Endothelial cell of umbilical vein (primary cell): ENCODE measurements around the gene KCNJ5. TPM values are rescaled to one million over a fixed set of nuclear protein-coding genes. Genes with fewer than 3 reads are reported as not detected.
A peak's percentile ranks its signal among the peaks of the same experiment; 100 is the strongest.

Experiments used
- BruUV-seq: library from RNA; stranded (reverse); fragments of 400-500 nt; replicated peaks from 2 replicates; lab custom pipeline; 2021; lab: Mats Ljungman, UMichigan
- CTCF ChIA-PET: fragments of 300-600, 350-600 bp; sonication (Branson Sonifier 250); formaldehyde crosslinking; loops from one replicate; lab custom pipeline; 2021; ENCODE audit warnings: antibody characterized with exemption, inconsistent platforms; lab: Charles Lee
- POLR2A ChIA-PET: fragments of 300-600, 350-600 bp; sonication (Branson Sonifier 250); formaldehyde crosslinking; loops from one replicate; lab custom pipeline; 2021; ENCODE audit warnings: antibody characterized with exemption, inconsistent platforms; lab: Charles Lee
- DNase-seq: peaks from one replicate; pipeline ENCODE4 v3.0.0-alpha.2; 2011; ENCODE audit warnings: low read depth, low spot score
- FAIRE-seq: peaks from 2 replicates; lab custom pipeline; 2011; peaks lifted over from hg19 to GRCh38; lab: Jason Lieb, UNC
- H2AFZ ChIP-seq: 2 replicates; pipeline ENCODE4 v1.6.0; 2012; ENCODE audit warnings: low read depth, low read length, control low read depth, inconsistent platforms
- H3K27ac ChIP-seq: 2 replicates; pipeline ENCODE4 v1.5.1; 2011; ENCODE audit warnings: low read depth, mild to moderate bottlenecking, control low read depth, low read length, moderate library complexity; ENCODE audit not compliant: insufficient read depth
- H3K27me3 ChIP-seq, 2 experiments: 2 replicates each; pipeline versions ENCODE4 v1.6.0 to v1.6.1; 2011; ENCODE audit warnings: low read length in 2 of 2, mixed read lengths in 1 of 2; ENCODE audit not compliant: control insufficient read depth in 2 of 2, insufficient read depth in 2 of 2
- H3K36me3 ChIP-seq, 2 experiments: 2 replicates in 1 of 2; 3 replicates in 1 of 2; pipeline ENCODE4 v1.5.1; 2011; ENCODE audit warnings: low read length in 2 of 2, mild to moderate bottlenecking in 1 of 2, moderate library complexity in 1 of 2; ENCODE audit not compliant: control insufficient read depth in 2 of 2, insufficient read depth in 2 of 2; ENCODE audit errors: extremely low read depth in 1 of 2
- H3K4me1 ChIP-seq: 3 replicates; pipeline ENCODE4 v1.5.1; 2011; ENCODE audit warnings: mild to moderate bottlenecking, low read length; ENCODE audit not compliant: control insufficient read depth, insufficient read depth; ENCODE audit errors: extremely low read depth
- H3K4me2 ChIP-seq: 2 replicates; pipeline ENCODE4 v1.6.1; 2011; ENCODE audit warnings: low read length, control low read depth, mixed read lengths; ENCODE audit not compliant: insufficient read depth
- H3K4me3 ChIP-seq, 3 experiments: fragments of 200-600 bp in 1 of 3; sonication (generic), shearing (Covaris generic) in 1 of 3; replicated peaks in 1 of 3; 2 replicates each; pipeline ENCODE4 v1.5.1; 2011 to 2016; ENCODE audit warnings: control low read depth in 3 of 3, low read length in 3 of 3, mild to moderate bottlenecking in 2 of 3, inconsistent platforms in 1 of 3, low read depth in 1 of 3, moderate library complexity in 1 of 3; ENCODE audit not compliant: insufficient read depth in 1 of 3
- H3K79me2 ChIP-seq: 2 replicates; pipeline ENCODE4 v1.6.0; 2012; ENCODE audit warnings: low read length, inconsistent platforms; ENCODE audit not compliant: control insufficient read depth, insufficient read depth
- H3K9ac ChIP-seq: replicated peaks from 2 replicates; pipeline ENCODE3; 2011; ENCODE audit warnings: low read length, control low read depth; ENCODE audit not compliant: insufficient read depth; ENCODE audit errors: extremely low read depth
- H3K9me1 ChIP-seq: replicated peaks from 3 replicates; pipeline ENCODE4 v1.6.0; 2011; ENCODE audit warnings: mild to moderate bottlenecking, low read length; ENCODE audit not compliant: control insufficient read depth, insufficient read depth; ENCODE audit errors: extremely low read depth
- H3K9me3 ChIP-seq: replicated peaks from 2 replicates; pipeline ENCODE4 v1.5.1; 2012; ENCODE audit warnings: low read length, inconsistent platforms; ENCODE audit not compliant: control insufficient read depth, insufficient read depth
- H4K20me1 ChIP-seq: replicated peaks from 2 replicates; pipeline ENCODE3; 2011; ENCODE audit warnings: mild to moderate bottlenecking, low read length; ENCODE audit not compliant: control insufficient read depth, insufficient read depth; ENCODE audit errors: extremely low read depth
- CTCF ChIP-seq, 2 donors: IDR thresholded peaks; 1 replicate in 1 of 2; 2 replicates in 1 of 2; pipeline ENCODE4 v1.5.1; 2011; ENCODE audit warnings: low read length in 2 of 2, mild to moderate bottlenecking in 2 of 2, moderate library complexity in 2 of 2, control low read depth in 1 of 2, inconsistent platforms in 1 of 2, low read depth in 1 of 2; ENCODE audit not compliant: insufficient read depth in 1 of 2; ENCODE audit errors: extremely low read depth in 1 of 2
- FOS ChIP-seq: IDR thresholded peaks from 2 replicates; pipeline ENCODE4 v1.6.1; 2011; ENCODE audit warnings: mild to moderate bottlenecking, low read length, moderate library complexity, borderline replicate concordance; ENCODE audit not compliant: insufficient read depth
- dilution Hi-C: fragments of 300-500 bp; cut with MboI; formaldehyde crosslinking; loops from one replicate; pipeline ENCODE4 v1.15.0; 2019; ENCODE audit warnings: low sequenced_read_pairs; ENCODE audit not compliant: extremely low pct_ligation_motif_present
- intact Hi-C: fragments of 100-400 bp; cut with micrococcal nuclease; formaldehyde crosslinking; loops from one replicate; pipeline ENCODE4 v1.10.0; 2022
- polyA plus RNA-seq, 4 experiments: library from polyadenylated mRNA; depleted of rRNA in 3 of 4; stranded (reverse) in 3 of 4; unstranded in 1 of 4; fragments of >200 nt; gene quantifications; 2 replicates each; pipeline versions ENCODE4 v1.2.1 to v1.2.3, GENCODE V29; 2011 to 2012; ENCODE audit warnings: missing spikeins in 1 of 4
- total RNA-seq: library from RNA; stranded (reverse); gene quantifications from 2 replicates; pipeline ENCODE4 v1.2.3, GENCODE V29; 2021
- TF ChIP-seq, protein P1 (sequence below): IDR thresholded peaks from 2 replicates; pipeline ENCODE4 v1.6.1; 2011; ENCODE audit not compliant: insufficient read depth, insufficient read length

The KCNJ5 gene
- total and polyA plus RNA-seq, 2 donors (not counting 3 experiments of a cell fraction or from before 2014, with no cell fraction given): 0.13 TPM; not detected in 1

- H3K9me1 ChIP-seq: no peaks in the 10 kb centered on the region
- no TSS peak for BruUV-seq
- intact Hi-C loops: loop anchor here (1.0 to 2.0 kb wide), 6 partner anchors 23 to 866 kb away; no protein-coding TSS in a partner anchor
- no peak overlapping the region for H3K27ac ChIP-seq
- no peaks in the 10 kb centered on the region for H3K9me3 ChIP-seq
- POLR2A ChIA-PET: interaction anchor here (1.6 kb wide), 1 partner anchor 71 kb away, joined by 5 read pairs; no protein-coding TSS in a partner anchor
- TF ChIP-seq, protein P1, sequence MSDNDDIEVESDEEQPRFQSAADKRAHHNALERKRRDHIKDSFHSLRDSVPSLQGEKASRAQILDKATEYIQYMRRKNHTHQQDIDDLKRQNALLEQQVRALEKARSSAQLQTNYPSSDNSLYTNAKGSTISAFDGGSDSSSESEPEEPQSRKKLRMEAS: no peak
- TF ChIP-seq CTCF (IDR thresholded peaks at IDR 0.05; ENCODE audit: extremely low read depth in 1 of 2, insufficient read depth in 1 of 2, low read depth in 1 of 2, low read length in 2 of 2) (peak; percentile 59 to 63), FOS (no peak)
- H3K79me2 ChIP-seq: no peaks in the 10 kb centered on the region
- H3K36me3 ChIP-seq: no peaks in the 10 kb centered on the region
- H4K20me1 ChIP-seq: no peaks in the 10 kb centered on the region
- H3K4me2 ChIP-seq: no peak overlapping the region
- FAIRE-seq (peak; percentile 86), DNase-seq (peak; percentile 80)
- no peak overlapping the region for H2AFZ ChIP-seq
- H3K27me3 ChIP-seq: peaks cover 43 to 62% of the 10 kb centered on the region in 2 experiments
- CTCF ChIA-PET: interaction anchor here (0.6 to 11.2 kb wide), 33 partner anchors 9 to 868 kb away, joined by 3 to 951 read pairs (median 4); partner anchors contain the start of genes BARX2 and TP53AIP1
- no peak overlapping the region for H3K4me3 ChIP-seq
- dilution Hi-C loops: no loop called here
- H3K9ac ChIP-seq: no peak overlapping the region
- no peaks in the 10 kb centered on the region for H3K4me1 ChIP-seq
These were observed 6.3 kb upstream of the KCNJ5 start for GRCh38 chr11:128884703-128885338.
